ENCODE data around the gene NOA1. TPM values are rescaled to one million over a fixed set of nuclear protein-coding genes. Genes with fewer than 3 reads are reported as not detected.
A peak's percentile ranks its signal among the peaks of the same experiment; 100 is the strongest.

NOA1 gene
- total RNA-seq (2014; rRNA removed; shearing (Covaris generic)) (17.3 and 19.3 TPM in 2 replicates), polyA plus RNA-seq (2016; fragmentation: Nextera tagmentation; extraction: Ambion mirVana) (9.1 and 9.5 TPM in 2 replicates)

GRCh38 chr4:56977321-56978012 is at the start of gene NOA1:
TSS of gene NOA1 (minus strand) at chr4:56977606. CDS start at chr4:56977585, 21 bp downstream.
- Histone ChIP-seq H3K79me2 (ENCODE audit: insufficient read depth) (peaks cover 83% of the 10 kb centered on the region), H3K27ac (peak within 1 kb of the TSS; percentile 94), H4K20me1 (ENCODE audit: insufficient read depth) (peaks cover 11% of the 10 kb centered on the region; the same call in 1 of the 2 replicates), H3F3A (ENCODE audit: insufficient read depth) (peaks cover 9% of the 10 kb centered on the region; the same call in 1 of the 2 replicates), H3K4me2 (ENCODE audit: unreplicated experiment) (peak within 1 kb of the TSS; percentile 84), H2AFZ (peak within 1 kb of the TSS; percentile 95), H3K9ac (peak within 1 kb of the TSS; percentile 97), H3K27me3 (replicated peaks; ENCODE audit: insufficient read depth) (no peaks in the 10 kb centered on the region), H3K9me3 (ENCODE audit: low read depth) (no peaks in the 10 kb centered on the region), H3K9me2 (ENCODE audit: insufficient read depth) (no peaks in the 10 kb centered on the region), H3K4me3 (peak within 1 kb of the TSS; percentile 94), H3K36me3 (ENCODE audit: low read depth) (peaks cover 18% of the 10 kb centered on the region), H3K4me1 (ENCODE audit: insufficient read depth) (peaks cover 26% of the 10 kb centered on the region)
- DNase-seq, result peak; percentile 99
- no peak for TF ChIP-seq EZH2phosphoT487 (IDR thresholded peaks at IDR 0.05; ENCODE audit: insufficient read depth, low read depth)
- TF ChIP-seq EZH2 (IDR thresholded peaks at IDR 0.05; ENCODE audit: insufficient read depth, poor library complexity, severe bottlenecking), result no peak
- in situ Hi-C loops (cut with MboI), result no loop called here
- 1 to 2% methylated on average over 51 of the region's 51 CpGs for WGBS, 2 experiments (ENCODE audit: low coverage in 1 of 2, low lambda C conversion rate in 2 of 2, missing lambda C conversion rate in 2 of 2)

GRCh38 chr4:57023104-57023503 is 45.7 kb upstream of the NOA1 start:
- Histone ChIP-seq H3K9ac (no peak overlapping the region), H3K79me2 (ENCODE audit: insufficient read depth) (no peaks in the 10 kb centered on the region), H3K27ac (peak overlapping the region; percentile 75), H3K9me2 (ENCODE audit: insufficient read depth) (no peaks in the 10 kb centered on the region), H3F3A (ENCODE audit: insufficient read depth) (peaks cover 71% of the 10 kb centered on the region), H2AFZ (no peak overlapping the region), H3K36me3 (ENCODE audit: low read depth) (peaks cover 63% of the 10 kb centered on the region), H3K27me3 (replicated peaks; ENCODE audit: insufficient read depth) (no peaks in the 10 kb centered on the region), H3K4me2 (ENCODE audit: unreplicated experiment) (peak overlapping the region; percentile 44), H3K4me3 (no peak overlapping the region), H3K9me3 (ENCODE audit: low read depth) (no peaks in the 10 kb centered on the region), H4K20me1 (ENCODE audit: insufficient read depth) (no peaks in the 10 kb centered on the region), H3K4me1 (ENCODE audit: insufficient read depth) (peaks cover 41% of the 10 kb centered on the region)
- no peak for TF ChIP-seq EZH2 (IDR thresholded peaks at IDR 0.05; ENCODE audit: insufficient read depth, poor library complexity, severe bottlenecking)
- TF ChIP-seq EZH2phosphoT487 (IDR thresholded peaks at IDR 0.05; ENCODE audit: insufficient read depth, low read depth), result 0 out of 2 replicates have a peak, but pooled peaks have one; percentile 62
- 6 to 14% methylated on average over 4 of the region's 4 CpGs for WGBS, 2 experiments (ENCODE audit: low coverage in 1 of 2, low lambda C conversion rate in 2 of 2, missing lambda C conversion rate in 2 of 2)
- DNase-seq, result peak; percentile 92
- in situ Hi-C loops (cut with MboI), result no loop called here

GRCh38 chr4:57020467-57021101 is 43.2 kb upstream of the NOA1 start:
- WGBS, 2 experiments (ENCODE audit: low coverage in 1 of 2, low lambda C conversion rate in 2 of 2, missing lambda C conversion rate in 2 of 2), result 94 to 96% methylated on average over 5 of the region's 5 CpGs
- no peaks in the 10 kb centered on the region for H3K9me2 ChIP-seq (ENCODE audit: insufficient read depth)
- H3K79me2 ChIP-seq (ENCODE audit: insufficient read depth), result no peaks in the 10 kb centered on the region; the same call in 1 of the 2 replicates
- H3K36me3 ChIP-seq (ENCODE audit: low read depth), result peaks cover 54% of the 10 kb centered on the region
- peak overlapping the region; percentile 49 for H3K4me2 ChIP-seq (ENCODE audit: unreplicated experiment)
- DNase-seq, result peak; percentile 91
- in situ Hi-C loops (cut with MboI), result no loop called here
- H2AFZ ChIP-seq, result no peak overlapping the region
- TF ChIP-seq EZH2phosphoT487 (IDR thresholded peaks at IDR 0.05; ENCODE audit: insufficient read depth, low read depth) (no peak), EZH2 (IDR thresholded peaks at IDR 0.05; ENCODE audit: insufficient read depth, poor library complexity, severe bottlenecking) (no peak)
- peak overlapping the region; percentile 75 for H3K27ac ChIP-seq
- peaks cover 41% of the 10 kb centered on the region for H3K4me1 ChIP-seq (ENCODE audit: insufficient read depth)
- H3K9ac ChIP-seq, result peak overlapping the region; percentile 10; the same call in 1 of the 2 replicates
- H3K4me3 ChIP-seq, result no peak overlapping the region
- no peaks in the 10 kb centered on the region for H4K20me1 ChIP-seq (ENCODE audit: insufficient read depth)
- H3K9me3 ChIP-seq (ENCODE audit: low read depth), result no peaks in the 10 kb centered on the region
- peaks cover 83% of the 10 kb centered on the region for H3F3A ChIP-seq (ENCODE audit: insufficient read depth)
- H3K27me3 ChIP-seq (replicated peaks; ENCODE audit: insufficient read depth), result no peaks in the 10 kb centered on the region

- H3K4me1 ChIP-seq (ENCODE audit: insufficient read depth), result peaks cover 40% of the 10 kb centered on the region
- H3K9me2 ChIP-seq (ENCODE audit: insufficient read depth), result no peaks in the 10 kb centered on the region
- no peak overlapping the region for H2AFZ ChIP-seq
- TF ChIP-seq EZH2phosphoT487 (IDR thresholded peaks at IDR 0.05; ENCODE audit: insufficient read depth, low read depth), result no peak
- TF ChIP-seq EZH2 (IDR thresholded peaks at IDR 0.05; ENCODE audit: insufficient read depth, poor library complexity, severe bottlenecking), result no peak
- H3K27me3 ChIP-seq (replicated peaks; ENCODE audit: insufficient read depth), result no peaks in the 10 kb centered on the region
- H3F3A ChIP-seq (ENCODE audit: insufficient read depth), result peaks cover 73% of the 10 kb centered on the region
- no peaks in the 10 kb centered on the region for H4K20me1 ChIP-seq (ENCODE audit: insufficient read depth)
- no peak overlapping the region for H3K4me2 ChIP-seq (ENCODE audit: unreplicated experiment)
- no peak overlapping the region for H3K9ac ChIP-seq
- H3K9me3 ChIP-seq (ENCODE audit: low read depth), result no peaks in the 10 kb centered on the region
- no peak overlapping the region for H3K27ac ChIP-seq
- H3K79me2 ChIP-seq (ENCODE audit: insufficient read depth), result no peaks in the 10 kb centered on the region; the same call in 1 of the 2 replicates
- H3K36me3 ChIP-seq (ENCODE audit: low read depth), result peaks cover 48% of the 10 kb centered on the region
- DNase-seq, result peak; percentile 31
- in situ Hi-C loops (cut with MboI), result no loop called here
- no peak overlapping the region for H3K4me3 ChIP-seq
These were observed 41.6 kb upstream of the NOA1 start for GRCh38 chr4:57018980-57019379.
